GM19452 (cell line): Measurements from ENCODE around the gene ATG9B.
A peak's percentile ranks its signal among the peaks of the same experiment; 100 is the strongest.

ENCODE experiments used
- ATAC-seq: cut with Tn5 transposase; IDR thresholded peaks from one replicate; pipeline ENCODE4 v1.9.1; 2021; ENCODE audit not compliant: unreplicated experiment

ATG9B gene

GRCh38 chr7:150983893-150984368, 40.4 kb downstream of the ATG9B start:
- ATAC-seq = no peak

GRCh38 chr7:150982351-150982750, 41.9 kb downstream of the ATG9B start:
- ATAC-seq = no peak

GRCh38 chr7:150981644-150982043, 42.6 kb downstream of the ATG9B start:
- no peak for ATAC-seq

- no peak for ATAC-seq
Observed at GRCh38 chr7:150980663-150981062, 43.6 kb downstream of the ATG9B start.

DNA sequence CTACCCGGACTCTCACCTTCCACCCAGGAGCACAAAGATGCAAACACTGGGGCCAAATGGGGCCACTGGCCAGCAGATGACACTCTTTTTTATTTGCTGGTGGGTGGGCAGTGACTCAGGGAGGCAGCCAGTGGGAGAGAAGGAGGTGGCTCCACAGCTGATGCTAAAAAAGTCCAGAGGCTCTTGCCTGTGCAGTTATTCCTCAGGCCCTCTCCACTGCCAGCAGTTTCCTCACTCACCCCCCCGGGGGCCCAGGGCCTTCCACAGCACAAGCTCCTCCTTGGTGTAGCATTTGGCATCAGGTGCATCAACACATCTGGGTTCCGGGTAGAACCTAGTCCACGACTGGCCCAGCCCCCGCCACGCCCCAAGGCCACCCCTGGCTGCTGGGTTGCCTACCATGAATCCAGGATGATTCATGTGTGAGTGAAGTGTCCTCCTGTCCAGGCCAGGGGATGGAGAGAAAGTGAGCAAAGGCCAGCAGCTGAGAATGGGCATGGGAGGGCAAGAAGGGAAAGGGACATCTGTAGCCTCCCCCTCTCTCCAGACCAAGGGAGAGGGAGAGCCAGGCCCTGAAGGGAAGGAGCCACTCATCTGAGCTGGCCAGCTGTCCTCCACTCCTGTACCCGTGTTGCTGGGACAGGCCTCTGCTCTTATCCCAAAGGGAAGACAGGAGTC, 44.4 kb downstream of the ATG9B start:
- no peak for ATAC-seq

DNA sequence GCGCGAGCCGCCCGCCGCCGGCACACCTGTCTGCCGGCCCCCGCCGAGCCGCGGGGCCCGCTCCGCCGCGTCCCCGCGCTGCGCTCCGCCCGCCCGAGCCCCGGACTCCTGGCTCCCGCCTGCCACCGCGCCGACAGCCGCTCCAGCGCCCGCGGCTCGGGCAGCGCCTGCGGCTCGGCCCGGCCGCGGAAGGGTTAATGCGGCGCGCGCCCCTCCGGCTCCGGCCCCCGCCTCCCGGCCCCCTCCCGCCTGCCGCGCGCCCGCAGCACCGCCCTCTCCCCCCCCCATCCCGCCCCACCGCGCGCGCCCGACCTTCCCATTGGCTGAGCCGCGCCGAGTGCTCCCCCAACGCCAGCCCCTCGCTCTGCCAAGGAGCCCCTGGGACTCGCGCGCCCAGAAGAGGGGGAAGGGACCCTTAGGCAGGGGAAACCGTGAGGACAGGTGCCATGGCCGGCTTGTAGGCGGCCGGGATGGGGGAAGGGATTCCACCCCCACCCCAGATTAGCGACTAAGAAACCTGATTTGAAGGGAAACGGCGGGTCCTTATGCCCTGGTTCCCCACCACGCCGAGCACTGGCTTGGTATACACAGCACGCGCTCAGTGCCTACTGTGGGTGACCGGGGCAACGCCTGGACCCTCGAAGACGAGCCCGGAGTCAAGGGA, 46.0 kb downstream of the ATG9B start, which contains the start of gene KCNH2:
TSS of gene KCNH2 (minus strand) at position 196 of the 664 bp plus-strand sequence. CDS start 408 bp downstream, outside the sequence.
- ATAC-seq = no peak

GRCh38 chr7:150977382-150978125, 46.7 kb downstream of the ATG9B start:
- no peak for ATAC-seq

DNA sequence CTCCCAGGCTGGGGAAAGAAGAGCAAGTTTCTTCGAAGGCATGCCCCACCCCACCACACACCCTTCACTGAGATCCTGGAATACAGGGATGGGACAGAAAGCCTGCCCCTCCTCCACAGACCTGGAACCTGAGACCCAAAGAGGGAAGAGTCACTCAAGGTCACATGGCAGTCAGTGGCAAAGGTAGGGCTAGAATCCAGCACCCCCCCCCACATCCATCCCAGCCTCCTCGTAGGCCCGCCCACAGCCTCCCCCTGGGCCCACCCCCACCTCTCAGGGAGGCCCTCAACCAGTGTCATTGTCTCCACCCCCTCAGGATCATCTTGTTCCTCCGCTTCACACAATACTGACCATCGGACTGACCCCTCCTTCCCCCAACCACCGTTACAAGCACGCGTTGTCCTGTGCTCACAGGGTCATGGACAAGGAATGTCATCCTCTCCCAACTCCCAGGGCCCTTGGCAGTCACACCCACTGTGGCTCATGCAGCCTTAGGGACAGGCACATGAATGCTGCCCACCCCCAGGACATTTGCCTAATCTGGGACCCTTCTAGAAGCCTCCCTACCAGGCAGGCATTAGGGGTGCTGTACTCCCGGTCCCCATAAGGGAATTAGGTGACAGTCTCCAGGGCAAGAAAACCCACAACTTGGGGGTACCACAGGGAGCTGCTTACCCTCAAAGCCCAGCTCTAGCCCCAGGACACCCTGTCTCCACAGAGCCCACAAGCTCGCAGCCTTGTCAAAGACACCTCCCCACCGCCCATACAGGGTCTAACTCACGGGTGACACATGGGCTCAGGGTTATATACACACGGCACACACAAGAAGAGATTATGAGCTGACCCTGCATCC, 47.5 kb downstream of the ATG9B start:
- ATAC-seq = no peak

DNA sequence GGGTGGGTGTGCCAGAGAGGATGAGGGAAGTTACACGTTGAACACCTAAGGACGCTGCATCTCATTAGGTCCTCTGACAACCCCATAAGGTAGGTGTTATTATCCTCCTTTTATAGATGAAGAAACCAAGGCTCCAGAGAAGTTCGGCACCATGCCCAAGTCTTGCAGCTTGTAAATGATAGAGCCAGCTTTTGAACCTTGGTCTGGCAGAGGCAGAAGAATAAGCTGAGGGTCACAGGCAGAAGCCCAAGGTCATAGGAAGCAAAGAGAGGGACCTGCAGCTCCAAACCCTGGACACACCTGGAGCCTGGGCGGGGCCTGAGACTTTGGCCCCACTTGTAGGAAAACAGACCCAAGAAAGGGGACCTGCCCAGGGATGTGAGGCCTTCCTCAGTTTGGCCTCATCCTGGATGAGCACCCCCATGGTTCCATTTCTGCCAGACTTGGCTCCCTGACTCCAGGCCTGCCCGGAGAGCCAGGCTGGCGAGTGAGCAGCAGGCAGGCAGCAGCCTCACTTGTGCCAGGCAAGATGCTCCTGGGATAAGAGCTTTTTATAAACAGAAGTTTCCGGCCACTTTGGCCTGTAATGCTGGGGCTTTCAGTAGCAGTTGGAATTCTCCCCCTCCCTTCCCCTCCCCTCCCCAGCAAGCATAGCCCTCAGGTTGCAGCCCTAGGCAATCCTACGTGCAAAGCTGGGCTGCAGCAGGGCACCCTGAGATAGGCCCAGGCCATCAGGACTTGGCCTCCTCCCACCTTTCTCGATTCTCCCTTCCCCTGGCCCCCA, 48.6 kb downstream of the ATG9B start:
- ATAC-seq = no peak

- ATAC-seq = peak; percentile 54
Observed at GRCh38 chr7:150974468-150975391, 49.6 kb downstream of the ATG9B start.

DNA sequence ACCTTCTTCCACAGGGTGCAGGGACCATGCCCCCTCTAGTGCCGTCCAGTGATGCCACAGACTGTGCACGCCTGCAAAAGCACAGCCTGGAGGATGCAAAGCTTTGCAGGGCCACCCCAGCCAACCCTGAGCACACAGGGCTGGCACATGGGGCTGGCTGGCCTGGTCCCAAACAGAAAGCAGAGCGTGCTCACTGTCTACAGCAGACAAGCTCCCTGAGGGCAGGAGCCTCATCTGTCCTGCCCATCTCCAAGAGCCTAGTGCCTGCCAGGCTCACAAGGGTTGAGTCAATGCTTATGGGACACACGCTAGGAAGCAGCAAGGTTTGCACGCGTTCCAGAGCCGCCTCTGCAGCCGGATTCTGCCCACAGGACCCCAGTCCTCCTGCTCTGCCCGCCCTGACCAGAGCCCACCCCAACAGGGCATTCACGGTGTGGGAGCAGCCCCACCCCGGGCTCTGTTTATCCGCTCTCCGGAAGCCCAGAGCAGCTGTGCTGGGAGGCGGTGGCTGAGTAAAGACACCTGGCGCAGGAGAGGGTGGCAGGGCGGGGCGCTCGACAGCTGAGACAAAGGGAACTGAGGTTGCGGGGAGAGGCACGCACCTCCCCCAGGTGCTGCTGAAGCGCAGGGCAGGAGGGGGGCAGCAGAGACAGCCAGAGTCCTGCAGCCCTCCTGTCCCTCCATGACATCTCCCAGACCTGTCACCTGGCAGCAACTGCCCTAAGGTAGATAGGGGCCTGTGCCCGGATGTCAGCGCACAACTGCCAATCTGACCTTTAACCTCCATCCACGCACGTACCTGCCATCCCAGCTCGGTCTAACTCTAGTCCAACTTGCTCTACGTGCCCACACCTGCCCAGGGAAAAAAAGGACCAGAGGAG, 50.5 kb downstream of the ATG9B start:
- no peak for ATAC-seq

DNA sequence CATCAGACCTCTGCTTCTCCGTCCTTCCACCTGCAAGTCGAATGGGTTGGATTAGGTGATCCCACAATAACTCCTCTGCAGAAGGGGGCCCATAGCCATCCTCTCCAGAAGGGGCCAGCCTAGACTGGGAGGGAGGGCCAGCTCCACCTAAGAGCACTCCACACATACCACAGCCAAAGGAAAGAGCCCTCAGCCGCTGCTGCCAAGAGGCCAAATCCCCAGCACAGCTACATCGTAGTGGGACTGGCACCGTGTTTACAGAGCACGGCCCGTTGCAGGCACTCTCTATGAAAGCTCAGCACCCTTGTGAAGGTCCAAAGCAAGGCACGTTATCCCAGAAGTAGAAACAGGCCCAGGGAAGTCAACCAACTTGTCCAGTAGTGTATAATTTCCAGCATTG, 51.6 kb downstream of the ATG9B start:
- no peak for ATAC-seq

GRCh38 chr7:150972023-150972468, 52.2 kb downstream of the ATG9B start:
- no peak for ATAC-seq

DNA sequence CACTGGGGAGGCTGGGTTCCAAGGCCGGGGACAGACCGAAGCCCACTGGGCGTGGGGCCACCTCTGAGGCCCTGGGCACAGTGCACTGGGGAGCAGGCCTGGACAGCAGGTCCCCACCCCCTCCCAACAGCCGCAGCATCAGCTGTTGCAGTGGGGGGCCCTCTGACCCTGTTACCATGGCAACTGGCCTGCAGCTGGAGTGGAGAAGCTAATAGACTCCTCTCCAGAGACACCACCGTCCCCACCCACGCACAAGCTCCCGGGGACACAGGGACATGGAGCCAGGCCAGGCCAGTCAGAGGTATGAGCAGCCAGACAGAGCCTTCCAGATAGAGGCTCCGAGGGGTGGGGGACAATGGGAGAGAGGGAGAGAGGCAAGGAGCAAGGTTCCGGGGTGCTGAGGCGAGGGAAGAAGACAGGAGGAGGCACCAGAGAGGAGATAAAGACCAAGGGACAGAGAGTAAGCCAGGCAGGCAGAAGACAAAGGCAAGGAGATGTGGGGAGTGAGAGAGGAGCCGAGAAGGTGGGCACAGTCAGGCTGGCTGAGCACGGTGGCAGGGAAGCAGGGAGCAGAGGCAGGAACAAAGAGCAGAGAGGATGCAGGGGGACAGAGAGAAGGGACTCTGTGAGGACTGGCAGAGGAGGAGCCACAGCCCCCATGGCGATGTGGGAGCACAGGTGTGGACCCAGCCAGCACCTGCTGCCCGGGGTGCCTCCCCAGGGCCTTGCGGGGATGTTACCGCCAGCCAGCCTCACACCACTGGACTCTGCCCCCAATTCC, 52.9 kb downstream of the ATG9B start:
- no peak for ATAC-seq

DNA sequence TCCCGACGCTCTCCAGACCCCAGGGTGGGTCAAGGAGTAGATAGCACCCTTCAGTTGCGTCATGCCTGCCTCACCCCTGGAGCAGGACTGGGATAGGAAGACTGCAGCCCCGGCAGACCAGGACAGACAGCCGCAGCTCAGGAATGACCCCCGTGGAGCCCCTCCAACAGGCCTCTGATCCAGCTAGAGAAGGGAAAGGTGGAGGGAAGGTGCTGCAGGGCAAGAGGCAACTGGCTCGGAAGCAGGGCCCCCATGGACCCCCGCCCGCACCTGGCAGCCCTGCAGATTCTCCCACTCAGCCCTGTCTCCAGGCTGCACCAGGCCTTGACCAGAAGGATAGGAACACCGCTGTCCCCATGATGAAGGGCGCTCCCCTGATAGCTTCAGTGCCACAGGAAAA, 53.9 kb downstream of the ATG9B start:
- ATAC-seq = no peak

- no peak for ATAC-seq
Observed at GRCh38 chr7:150969475-150969874, 54.8 kb downstream of the ATG9B start.

DNA sequence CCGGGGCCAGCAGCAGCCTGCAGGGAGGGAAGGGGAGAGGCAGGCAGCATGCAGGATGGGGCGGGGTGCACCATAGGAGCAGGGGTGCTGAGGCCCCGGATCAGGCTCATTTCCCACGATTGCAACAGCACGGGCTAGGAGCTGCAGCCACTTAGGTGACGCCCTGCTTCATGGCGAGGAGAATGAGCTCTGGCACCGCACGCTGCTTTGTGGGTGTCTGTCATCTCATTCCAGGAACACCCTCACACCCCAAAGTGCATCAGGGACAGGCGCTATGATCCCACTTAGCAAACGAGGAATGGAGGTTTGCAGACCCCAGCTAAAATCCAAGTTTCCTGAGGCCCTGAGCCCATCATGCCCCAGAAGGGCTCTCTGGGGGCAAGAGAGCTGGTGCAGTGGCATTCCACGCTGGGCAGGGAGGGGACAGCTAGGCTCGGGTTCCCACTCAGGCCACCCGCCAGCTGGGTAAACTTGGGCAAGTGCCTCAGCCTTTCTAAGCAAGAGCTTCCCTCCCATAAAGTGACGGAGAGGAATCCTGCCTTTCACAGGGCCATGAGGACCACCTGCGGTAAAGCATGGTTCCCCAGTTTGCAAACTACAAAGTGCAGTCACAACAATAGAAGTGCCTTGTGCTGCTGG, 55.4 kb downstream of the ATG9B start:
- ATAC-seq = no peak
